KMS-11 (cell line): Measurements from ENCODE around the gene C18orf32.
"Not testable (repeated sequence)": the region's sequence is repeated elsewhere in the genome, so short reads cannot be mapped to it uniquely, and the experiment has no call there.

Source experiments
- H2AFZ ChIP-seq: fragments of 200-600 bp; sonication (generic); 2 replicates; pipeline ENCODE4 v1.6.1; 2016; ENCODE audit warnings: antibody characterized with exemption, mixed run types, low read depth
- H3K27ac ChIP-seq: fragments of 200-600 bp; sonication (generic); 2 replicates; pipeline ENCODE4 v1.6.1; 2016; ENCODE audit warnings: mild to moderate bottlenecking, mixed run types
- H3K27me3 ChIP-seq: fragments of 200-600 bp; sonication (generic); 2 replicates; pipeline ENCODE4 v1.6.1; 2017; ENCODE audit warnings: mild to moderate bottlenecking, low read depth, mixed run types, moderate library complexity; ENCODE audit not compliant: insufficient read depth
- H3K36me3 ChIP-seq: fragments of 200-600 bp; sonication (generic); 2 replicates; pipeline ENCODE4 v1.6.1; 2017; ENCODE audit warnings: mild to moderate bottlenecking, mixed run types; ENCODE audit not compliant: insufficient read depth
- H3K4me1 ChIP-seq: fragments of 200-600 bp; sonication (generic); 2 replicates; pipeline ENCODE4 v1.6.1; 2016; ENCODE audit warnings: mild to moderate bottlenecking, low read depth, mixed run types; ENCODE audit not compliant: poor library complexity, severe bottlenecking
- H3K4me2 ChIP-seq: fragments of 200-600 bp; sonication (generic); 2 replicates; pipeline ENCODE4 v1.7.0; 2016; ENCODE audit warnings: mild to moderate bottlenecking, mixed run types
- H3K4me3 ChIP-seq: fragments of 200-600 bp; sonication (generic); IDR thresholded peaks from 2 replicates; pipeline ENCODE4 v1.6.1; 2017; ENCODE audit warnings: low read depth, low read length, mixed read lengths; ENCODE audit not compliant: insufficient read depth
- H3K79me2 ChIP-seq: fragments of 200-600 bp; sonication (generic); 2 replicates; pipeline ENCODE4 v1.6.1; 2016; ENCODE audit warnings: low read depth, mixed run types; ENCODE audit not compliant: insufficient read depth
- H3K9ac ChIP-seq: fragments of 200-600 bp; sonication (generic); 2 replicates; pipeline ENCODE4 v1.6.1; 2016; ENCODE audit warnings: mild to moderate bottlenecking, mixed run types
- H4K20me1 ChIP-seq: fragments of 200-600 bp; sonication (generic); 2 replicates; pipeline ENCODE4 v1.6.1; 2016; ENCODE audit warnings: mild to moderate bottlenecking, mixed run types; ENCODE audit not compliant: insufficient read depth
- CTCF ChIP-seq: fragments of 200-600 bp; sonication (generic); conservative IDR thresholded peaks from 2 replicates; pipeline ENCODE4 v1.6.1; 2017; ENCODE audit warnings: low read depth, mild to moderate bottlenecking, antibody characterized with exemption, low read length, moderate library complexity, mixed read lengths

Gene C18orf32

GRCh38 chr18:49515516-49515915 is 28.5 kb upstream of the C18orf32 start:
- Histone ChIP-seq H3K4me2 (no peak overlapping the region), H3K9ac (no peak overlapping the region), H3K36me3 (no peaks in the 10 kb centered on the region), H2AFZ (no peak overlapping the region), H3K27ac (no peak overlapping the region), H3K4me3 (no peak overlapping the region), H3K27me3 (no peaks in the 10 kb centered on the region), H3K79me2 (no peaks in the 10 kb centered on the region), H4K20me1 (no peaks in the 10 kb centered on the region), H3K4me1 (peaks cover 8% of the 10 kb centered on the region)
- no peak for TF ChIP-seq CTCF

GRCh38 chr18:49515003-49515402 is 28.0 kb upstream of the C18orf32 start:
- H3K27ac ChIP-seq, H2AFZ ChIP-seq, H3K79me2 ChIP-seq, H3K4me2 ChIP-seq, H3K4me1 ChIP-seq, H3K27me3 ChIP-seq, H3K36me3 ChIP-seq, H3K4me3 ChIP-seq, H4K20me1 ChIP-seq, H3K9ac ChIP-seq: not testable (repeated sequence)

GRCh38 chr18:49514577-49514976 is 27.5 kb upstream of the C18orf32 start:
- H3K9ac ChIP-seq, result no peak overlapping the region
- H3K4me3 ChIP-seq, result no peak overlapping the region
- H2AFZ ChIP-seq, result no peak overlapping the region
- H3K27ac ChIP-seq, result no peak overlapping the region
- no peaks in the 10 kb centered on the region for H3K27me3 ChIP-seq
- TF ChIP-seq CTCF, result no peak
- no peaks in the 10 kb centered on the region for H3K79me2 ChIP-seq
- no peaks in the 10 kb centered on the region for H3K36me3 ChIP-seq
- H3K4me1 ChIP-seq, result peaks cover 5% of the 10 kb centered on the region
- H3K4me2 ChIP-seq, result no peak overlapping the region
- no peaks in the 10 kb centered on the region for H4K20me1 ChIP-seq

GRCh38 chr18:49512876-49513275 is 25.8 kb upstream of the C18orf32 start:
- H3K4me2 ChIP-seq, H2AFZ ChIP-seq, H3K4me1 ChIP-seq, H3K27me3 ChIP-seq, H4K20me1 ChIP-seq, H3K79me2 ChIP-seq, H3K9ac ChIP-seq, H3K36me3 ChIP-seq, H3K4me3 ChIP-seq, H3K27ac ChIP-seq: not testable (repeated sequence)

GRCh38 chr18:49510393-49511115 is 23.5 kb upstream of the C18orf32 start:
- peak; percentile 98 for TF ChIP-seq CTCF
- no peaks in the 10 kb centered on the region for H3K79me2 ChIP-seq
- H4K20me1 ChIP-seq, result no peaks in the 10 kb centered on the region
- H3K9ac ChIP-seq, result no peak overlapping the region
- no peaks in the 10 kb centered on the region for H3K36me3 ChIP-seq
- H3K27ac ChIP-seq, result no peak overlapping the region
- no peak overlapping the region for H3K4me2 ChIP-seq
- no peak overlapping the region for H3K4me3 ChIP-seq
- H2AFZ ChIP-seq, result no peak overlapping the region
- H3K27me3 ChIP-seq, result no peaks in the 10 kb centered on the region
- H3K4me1 ChIP-seq, result no peaks in the 10 kb centered on the region

- H3K36me3 ChIP-seq, H4K20me1 ChIP-seq, H3K4me3 ChIP-seq, H3K4me1 ChIP-seq, H3K4me2 ChIP-seq, H2AFZ ChIP-seq, H3K9ac ChIP-seq, H3K27ac ChIP-seq, H3K79me2 ChIP-seq, H3K27me3 ChIP-seq: not testable (repeated sequence)
Measured at GRCh38 chr18:49506438-49506837, 19.4 kb upstream of the C18orf32 start.
